Measurements from ENCODE around the gene UBE2D3. TPM values are rescaled to one million over a fixed set of nuclear protein-coding genes. Genes with fewer than 3 reads are reported as not detected.

The UBE2D3 gene
- total RNA-seq, 6 experiments from 2014 or later, result 127 to 304 (median 190) TPM

GRCh38 chr4:102780476-102781144, 46.7 kb downstream of the UBE2D3 start:
- no peak overlapping the region for H3K4me3 ChIP-seq
- H3K9me3 ChIP-seq, result no peaks in the 10 kb centered on the region
- H3K36me3 ChIP-seq, result no peaks in the 10 kb centered on the region
- no peak for DNase-seq
- 74% methylated on average over 5 of the region's 5 CpGs for WGBS (ENCODE audit: insufficient coverage, low coverage, low lambda C conversion rate, missing lambda C conversion rate)
- intact Hi-C loops (cut with DNase I), result no loop called here
- H3K27me3 ChIP-seq, result no peaks in the 10 kb centered on the region
- H3K4me1 ChIP-seq, result peaks cover 0 to 5% (median 0%) of the 10 kb centered on the region in 4 donors
- peak in 2 of 4 donors; percentile 54 to 83 for ATAC-seq
- H3K27ac ChIP-seq, result no peak overlapping the region
- TF ChIP-seq, protein P1, sequence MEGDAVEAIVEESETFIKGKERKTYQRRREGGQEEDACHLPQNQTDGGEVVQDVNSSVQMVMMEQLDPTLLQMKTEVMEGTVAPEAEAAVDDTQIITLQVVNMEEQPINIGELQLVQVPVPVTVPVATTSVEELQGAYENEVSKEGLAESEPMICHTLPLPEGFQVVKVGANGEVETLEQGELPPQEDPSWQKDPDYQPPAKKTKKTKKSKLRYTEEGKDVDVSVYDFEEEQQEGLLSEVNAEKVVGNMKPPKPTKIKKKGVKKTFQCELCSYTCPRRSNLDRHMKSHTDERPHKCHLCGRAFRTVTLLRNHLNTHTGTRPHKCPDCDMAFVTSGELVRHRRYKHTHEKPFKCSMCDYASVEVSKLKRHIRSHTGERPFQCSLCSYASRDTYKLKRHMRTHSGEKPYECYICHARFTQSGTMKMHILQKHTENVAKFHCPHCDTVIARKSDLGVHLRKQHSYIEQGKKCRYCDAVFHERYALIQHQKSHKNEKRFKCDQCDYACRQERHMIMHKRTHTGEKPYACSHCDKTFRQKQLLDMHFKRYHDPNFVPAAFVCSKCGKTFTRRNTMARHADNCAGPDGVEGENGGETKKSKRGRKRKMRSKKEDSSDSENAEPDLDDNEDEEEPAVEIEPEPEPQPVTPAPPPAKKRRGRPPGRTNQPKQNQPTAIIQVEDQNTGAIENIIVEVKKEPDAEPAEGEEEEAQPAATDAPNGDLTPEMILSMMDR (IDR thresholded peaks at IDR 0.05), result no peak
- no peak for TF ChIP-seq POLR2A (IDR thresholded peaks at IDR 0.05)

DNA sequence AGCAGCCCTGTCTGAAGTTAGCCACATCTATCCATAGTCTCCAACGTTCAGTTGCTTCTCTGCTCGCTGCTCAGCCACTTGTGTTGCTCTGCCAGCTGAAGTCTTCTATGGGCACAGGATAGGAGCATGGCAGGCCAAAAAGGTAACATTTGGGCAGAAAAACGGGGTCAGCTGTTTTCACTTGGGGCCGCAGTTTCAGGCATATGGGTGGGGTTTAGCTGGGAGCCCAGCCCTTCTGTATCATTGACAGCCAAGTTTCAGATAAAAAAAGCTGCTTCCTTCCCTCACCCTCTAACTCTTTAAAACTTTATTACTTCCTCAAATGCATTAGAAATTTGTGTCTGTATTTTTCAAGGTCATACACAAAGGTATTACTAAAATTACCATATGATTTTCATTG, 48.1 kb downstream of the UBE2D3 start:
- Histone ChIP-seq H3K27ac (no peak overlapping the region), H3K9me3 (no peaks in the 10 kb centered on the region), H3K36me3 (no peaks in the 10 kb centered on the region), H3K27me3 (no peaks in the 10 kb centered on the region), H3K4me3 (no peak overlapping the region), H3K4me1 (peaks cover 0 to 5% (median 0%) of the 10 kb centered on the region in 4 donors)
- intact Hi-C loops (cut with DNase I), result no loop called here
- 42% methylated on average over 2 of the region's 4 CpGs for WGBS (ENCODE audit: insufficient coverage, low coverage, low lambda C conversion rate, missing lambda C conversion rate)
- no peak for TF ChIP-seq POLR2A (IDR thresholded peaks at IDR 0.05)
- TF ChIP-seq, protein P1 (IDR thresholded peaks at IDR 0.05), result no peak
- DNase-seq, result no peak
- peak in 1 of 4 donors; percentile 11 for ATAC-seq

DNA sequence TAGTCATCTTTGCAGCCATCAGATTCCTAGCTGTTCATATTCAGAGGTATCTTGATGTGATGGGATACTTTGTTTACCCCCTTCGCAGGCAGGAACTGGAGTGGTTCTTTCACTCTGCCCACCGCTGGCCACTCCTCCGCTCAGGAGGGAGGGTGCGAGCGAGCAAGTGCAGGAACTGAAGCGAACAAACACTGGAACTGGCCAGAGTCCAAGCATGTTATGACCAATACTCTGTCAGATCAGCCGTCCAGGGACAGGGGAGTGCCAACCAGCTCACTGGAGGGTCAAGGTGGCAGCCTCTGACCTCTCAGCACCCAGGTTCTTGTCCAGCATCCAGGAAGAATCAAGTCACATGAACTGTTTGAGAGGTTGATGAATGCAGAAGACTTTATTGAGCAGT, 48.6 kb downstream of the UBE2D3 start:
- Histone ChIP-seq H3K27ac (no peak overlapping the region), H3K9me3 (no peaks in the 10 kb centered on the region), H3K4me1 (peaks cover 0 to 5% (median 0%) of the 10 kb centered on the region in 4 donors), H3K36me3 (no peaks in the 10 kb centered on the region), H3K4me3 (peak overlapping the region in 1 of 3 donors; percentile 17), H3K27me3 (no peaks in the 10 kb centered on the region)
- intact Hi-C loops (cut with DNase I), result no loop called here
- DNase-seq (peak; percentile 65 to 71 (median 71)), ATAC-seq (peak; percentile 92 to 96 (median 92))
- 12% methylated on average over 2 of the region's 7 CpGs for WGBS (ENCODE audit: insufficient coverage, low coverage, low lambda C conversion rate, missing lambda C conversion rate)
- no peak for TF ChIP-seq POLR2A (IDR thresholded peaks at IDR 0.05)
- TF ChIP-seq, protein P1 (IDR thresholded peaks at IDR 0.05), result no peak

- Histone ChIP-seq H3K9me3 (no peaks in the 10 kb centered on the region), H3K27ac (no peak overlapping the region), H3K36me3 (no peaks in the 10 kb centered on the region), H3K27me3 (no peaks in the 10 kb centered on the region), H3K4me3 (no peak overlapping the region), H3K4me1 (peaks cover 0 to 5% (median 0%) of the 10 kb centered on the region in 4 donors)
- ATAC-seq, result no peak
- WGBS (ENCODE audit: insufficient coverage, low coverage, low lambda C conversion rate, missing lambda C conversion rate), result 85% methylated on average over 1 of the region's 1 CpG
- TF ChIP-seq POLR2A (IDR thresholded peaks at IDR 0.05), result no peak
- TF ChIP-seq, protein P1 (IDR thresholded peaks at IDR 0.05), result no peak
- DNase-seq, result no peak
- intact Hi-C loops (cut with DNase I), result no loop called here
These were observed 51.5 kb downstream of the UBE2D3 start for GRCh38 chr4:102775805-102776204.

Measured in right lobe of liver (tissue), 6 donors.